ENCODE results near the gene TTC1.

GRCh38 chr5:160108124-160108523 is 99.2 kb downstream of the TTC1 start:
- TF ChIP-seq, protein P1, sequence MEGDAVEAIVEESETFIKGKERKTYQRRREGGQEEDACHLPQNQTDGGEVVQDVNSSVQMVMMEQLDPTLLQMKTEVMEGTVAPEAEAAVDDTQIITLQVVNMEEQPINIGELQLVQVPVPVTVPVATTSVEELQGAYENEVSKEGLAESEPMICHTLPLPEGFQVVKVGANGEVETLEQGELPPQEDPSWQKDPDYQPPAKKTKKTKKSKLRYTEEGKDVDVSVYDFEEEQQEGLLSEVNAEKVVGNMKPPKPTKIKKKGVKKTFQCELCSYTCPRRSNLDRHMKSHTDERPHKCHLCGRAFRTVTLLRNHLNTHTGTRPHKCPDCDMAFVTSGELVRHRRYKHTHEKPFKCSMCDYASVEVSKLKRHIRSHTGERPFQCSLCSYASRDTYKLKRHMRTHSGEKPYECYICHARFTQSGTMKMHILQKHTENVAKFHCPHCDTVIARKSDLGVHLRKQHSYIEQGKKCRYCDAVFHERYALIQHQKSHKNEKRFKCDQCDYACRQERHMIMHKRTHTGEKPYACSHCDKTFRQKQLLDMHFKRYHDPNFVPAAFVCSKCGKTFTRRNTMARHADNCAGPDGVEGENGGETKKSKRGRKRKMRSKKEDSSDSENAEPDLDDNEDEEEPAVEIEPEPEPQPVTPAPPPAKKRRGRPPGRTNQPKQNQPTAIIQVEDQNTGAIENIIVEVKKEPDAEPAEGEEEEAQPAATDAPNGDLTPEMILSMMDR (IDR thresholded peaks at IDR 0.05): no peak
- no peak for TF ChIP-seq POLR2A (IDR thresholded peaks at IDR 0.05)

All from heart left ventricle (tissue), 13 donors.